Suprapubic skin (tissue), 4 donors: ENCODE measurements around the gene RPH3AL. TPM values are rescaled to one million over a fixed set of nuclear protein-coding genes. Genes with fewer than 3 reads are reported as not detected.

Experiments
- DNase-seq, 2 donors: peaks; one replicate each; pipeline ENCODE4 v3.0.0-alpha.2; 2019; ENCODE audit warnings: low spot score in 2 of 2
- H3K27ac ChIP-seq: fragments of 200-600 bp; sonication (generic); one replicate; pipeline ENCODE4 v1.5.1; 2019
- H3K27me3 ChIP-seq: fragments of 200-600 bp; sonication (generic); one replicate; pipeline ENCODE4 v1.5.1; 2019
- H3K36me3 ChIP-seq: fragments of 200-600 bp; sonication (generic); one replicate; pipeline ENCODE4 v1.5.1; 2019
- H3K4me1 ChIP-seq: fragments of 200-600 bp; sonication (generic); one replicate; pipeline ENCODE4 v1.5.1; 2019
- H3K4me3 ChIP-seq: fragments of 200-600 bp; sonication (generic); one replicate; pipeline ENCODE4 v1.5.1; 2019; ENCODE audit warnings: mild to moderate bottlenecking
- H3K9me3 ChIP-seq: fragments of 200-600 bp; sonication (generic); one replicate; pipeline ENCODE4 v1.5.1; 2019
- CTCF ChIP-seq, 2 donors: fragments of 200-600 bp in 1 of 2; fragments of 450-650 bp in 1 of 2; sonication (generic) in 1 of 2; IDR thresholded peaks; one replicate each; pipeline ENCODE4 v1.5.1; 2016 to 2019; ENCODE audit warnings: antibody characterized with exemption in 2 of 2, mild to moderate bottlenecking in 1 of 2, moderate library complexity in 1 of 2
- EP300 ChIP-seq: sonication (generic); formaldehyde crosslinking; IDR thresholded peaks from one replicate; pipeline ENCODE4 v1.6.1; 2017; ENCODE audit warnings: antibody characterized with exemption
- POLR2A ChIP-seq, 2 donors: fragments of 450-650 bp; IDR thresholded peaks; one replicate each; pipeline ENCODE4 v1.6.1; 2017; ENCODE audit warnings: antibody characterized with exemption in 2 of 2, mild to moderate bottlenecking in 2 of 2, moderate library complexity in 2 of 2
- POLR2AphosphoS5 ChIP-seq, 3 donors: sonication (generic); formaldehyde crosslinking; IDR thresholded peaks; one replicate each; pipeline ENCODE4 v1.6.1; 2017; ENCODE audit warnings: antibody characterized with exemption in 3 of 3
- WGBS: methylation state at CpG from one replicate; pipeline ENCODE4 v1.1.5; 2018; 5-methylcytosine and 5-hydroxymethylcytosine counted together
- total RNA-seq, 4 donors: library from RNA; depleted of rRNA; stranded (reverse); fragments of >200 nt; gene quantifications; one replicate each; pipeline ENCODE4 v1.1.0, GENCODE V29; 2016

RPH3AL gene
- total RNA-seq, 4 donors from 2014 or later, result 1.7 to 39.5 (median 10.9) TPM

GRCh38 chr17:286571-286970 lies 66.0 kb downstream of the RPH3AL start:
- no peaks in the 10 kb centered on the region for H3K27me3 ChIP-seq
- H3K36me3 ChIP-seq, result no peaks in the 10 kb centered on the region
- H3K4me1 ChIP-seq, result no peaks in the 10 kb centered on the region
- TF ChIP-seq CTCF (IDR thresholded peaks at IDR 0.05) (no peak), POLR2A (IDR thresholded peaks at IDR 0.05) (no peak), POLR2AphosphoS5 (IDR thresholded peaks at IDR 0.05) (no peak), EP300 (no peak)
- no peak overlapping the region for H3K27ac ChIP-seq
- no peaks in the 10 kb centered on the region for H3K9me3 ChIP-seq
- 81% methylated on average over 15 of the region's 16 CpGs for whole genome bisulfite sequencing
- H3K4me3 ChIP-seq, result no peak overlapping the region
- peak in 1 of 2 donors; percentile 64 for DNase-seq

DNA sequence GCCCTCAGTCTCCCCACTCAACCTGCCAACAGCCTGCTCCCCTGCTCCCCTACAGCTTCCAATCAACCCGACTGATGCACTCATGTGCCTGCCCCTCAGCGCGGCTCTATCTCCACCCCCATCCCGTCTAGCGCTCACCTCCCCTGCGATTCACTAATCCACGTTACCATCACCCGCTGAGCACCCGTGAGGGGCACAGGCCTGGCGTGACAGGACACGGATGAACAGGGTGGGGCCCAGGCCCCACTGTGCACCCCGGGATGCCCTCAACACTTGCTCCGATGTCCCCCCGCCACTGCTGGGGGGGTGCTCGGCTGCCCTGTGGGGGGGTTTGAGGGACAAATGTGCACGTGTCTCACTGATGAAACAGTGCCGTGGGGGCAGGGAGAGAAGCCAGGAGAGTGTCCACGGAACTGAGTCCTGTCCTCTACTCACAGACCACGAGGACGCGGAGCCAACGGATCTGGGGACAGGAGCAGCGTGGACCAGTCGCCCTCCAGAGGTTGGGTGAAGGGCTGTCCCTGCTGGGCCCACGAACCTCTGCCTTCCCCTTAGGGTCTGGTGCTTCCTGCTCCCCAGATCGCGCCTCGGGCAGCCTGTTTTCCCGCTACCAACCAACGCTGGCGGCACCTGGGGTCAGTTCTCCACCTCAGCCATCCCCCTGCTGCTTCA lies 66.7 kb downstream of the RPH3AL start:
- H3K4me3 ChIP-seq, result no peak overlapping the region

GRCh38 chr17:284676-285355 lies 67.8 kb downstream of the RPH3AL start:
- no peak overlapping the region for H3K4me3 ChIP-seq
- no peaks in the 10 kb centered on the region for H3K27me3 ChIP-seq
- DNase-seq, result peak; percentile 43 to 69
- no peaks in the 10 kb centered on the region for H3K9me3 ChIP-seq
- peaks cover 4% of the 10 kb centered on the region for H3K4me1 ChIP-seq
- 89% methylated on average over 20 of the region's 29 CpGs for WGBS
- TF ChIP-seq POLR2AphosphoS5 (IDR thresholded peaks at IDR 0.05) (no peak), CTCF (IDR thresholded peaks at IDR 0.05) (no peak), POLR2A (IDR thresholded peaks at IDR 0.05) (no peak), EP300 (no peak)
- H3K27ac ChIP-seq, result no peak overlapping the region
- no peaks in the 10 kb centered on the region for H3K36me3 ChIP-seq

More for the DNA sequence above, 66.7 kb downstream of the RPH3AL start:
- Histone ChIP-seq H3K27ac (no peak overlapping the region), H3K27me3 (no peaks in the 10 kb centered on the region), H3K4me1 (no peaks in the 10 kb centered on the region), H3K9me3 (no peaks in the 10 kb centered on the region), H3K36me3 (no peaks in the 10 kb centered on the region)
- peak; percentile 37 to 54 for DNase-seq
- WGBS, result 87% methylated on average over 24 of the region's 31 CpGs
- TF ChIP-seq POLR2AphosphoS5 (IDR thresholded peaks at IDR 0.05) (no peak), POLR2A (IDR thresholded peaks at IDR 0.05) (no peak), CTCF (IDR thresholded peaks at IDR 0.05) (no peak), EP300 (no peak)

- Histone ChIP-seq H3K4me1 (peaks cover 5% of the 10 kb centered on the region), H3K9me3 (no peaks in the 10 kb centered on the region), H3K4me3 (no peak overlapping the region), H3K27me3 (no peaks in the 10 kb centered on the region), H3K27ac (no peak overlapping the region), H3K36me3 (no peaks in the 10 kb centered on the region)
- 86% methylated on average over 18 of the region's 25 CpGs for WGBS
- TF ChIP-seq EP300 (no peak), POLR2A (IDR thresholded peaks at IDR 0.05) (no peak), POLR2AphosphoS5 (IDR thresholded peaks at IDR 0.05) (no peak), CTCF (IDR thresholded peaks at IDR 0.05) (no peak)
- peak in 1 of 2 donors; percentile 58 for DNase-seq
Observed at GRCh38 chr17:283911-284675, 68.5 kb downstream of the RPH3AL start.
